ENCODE data around the gene RBMS3.

DNA sequence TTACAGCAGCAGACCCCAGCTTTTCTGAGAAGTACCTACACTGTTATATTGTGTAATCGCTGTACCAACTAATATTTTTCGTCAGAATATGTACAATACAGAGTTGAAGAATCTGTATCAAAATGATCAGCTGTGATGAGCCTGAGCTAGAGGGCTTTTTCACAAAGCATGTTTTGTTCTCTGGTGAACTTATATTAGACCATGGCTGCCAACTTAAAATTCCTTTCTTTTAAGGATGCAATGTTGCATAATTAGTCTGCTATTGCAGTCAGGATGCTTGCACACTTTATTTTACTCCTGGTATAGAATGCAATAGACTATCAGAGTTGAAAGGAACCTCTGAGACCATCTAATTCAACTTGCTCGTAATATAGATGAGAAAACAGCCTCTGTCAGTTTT is 127.8 kb downstream of the RBMS3 start:
- TF ChIP-seq, protein P1, sequence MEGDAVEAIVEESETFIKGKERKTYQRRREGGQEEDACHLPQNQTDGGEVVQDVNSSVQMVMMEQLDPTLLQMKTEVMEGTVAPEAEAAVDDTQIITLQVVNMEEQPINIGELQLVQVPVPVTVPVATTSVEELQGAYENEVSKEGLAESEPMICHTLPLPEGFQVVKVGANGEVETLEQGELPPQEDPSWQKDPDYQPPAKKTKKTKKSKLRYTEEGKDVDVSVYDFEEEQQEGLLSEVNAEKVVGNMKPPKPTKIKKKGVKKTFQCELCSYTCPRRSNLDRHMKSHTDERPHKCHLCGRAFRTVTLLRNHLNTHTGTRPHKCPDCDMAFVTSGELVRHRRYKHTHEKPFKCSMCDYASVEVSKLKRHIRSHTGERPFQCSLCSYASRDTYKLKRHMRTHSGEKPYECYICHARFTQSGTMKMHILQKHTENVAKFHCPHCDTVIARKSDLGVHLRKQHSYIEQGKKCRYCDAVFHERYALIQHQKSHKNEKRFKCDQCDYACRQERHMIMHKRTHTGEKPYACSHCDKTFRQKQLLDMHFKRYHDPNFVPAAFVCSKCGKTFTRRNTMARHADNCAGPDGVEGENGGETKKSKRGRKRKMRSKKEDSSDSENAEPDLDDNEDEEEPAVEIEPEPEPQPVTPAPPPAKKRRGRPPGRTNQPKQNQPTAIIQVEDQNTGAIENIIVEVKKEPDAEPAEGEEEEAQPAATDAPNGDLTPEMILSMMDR (conservative IDR thresholded peaks at IDR 0.05 in 1 of 2, IDR thresholded peaks at IDR 0.05 in 1 of 2; ENCODE audit: low read depth in 1 of 2, low read length in 2 of 2) = no peak
- TF ChIP-seq EZH2 (IDR thresholded peaks at IDR 0.05; ENCODE audit: low read length, missing control alignments) = no peak
